Transverse colon (tissue), 4 donors: Measurements from ENCODE around the gene DHCR24.

Source experiments
- POLR2AphosphoS5 ChIP-seq, 3 donors: sonication (generic); formaldehyde crosslinking; IDR thresholded peaks; one replicate each; pipeline ENCODE4 v1.6.1; 2016; ENCODE audit warnings: antibody characterized with exemption in 3 of 3
- TF ChIP-seq, protein P1 (sequence below), 5 experiments: fragments of 200-600 bp in 3 of 5; fragments of 450-650 bp in 2 of 5; sonication (generic) in 3 of 5; IDR thresholded peaks; 1 replicate in 2 of 5; 2 replicates in 3 of 5; pipeline ENCODE4 v1.5.1; 2016 to 2017; ENCODE audit warnings: antibody characterized with exemption in 5 of 5, inconsistent platforms in 3 of 5, mild to moderate bottlenecking in 2 of 5, moderate library complexity in 1 of 5

DNA sequence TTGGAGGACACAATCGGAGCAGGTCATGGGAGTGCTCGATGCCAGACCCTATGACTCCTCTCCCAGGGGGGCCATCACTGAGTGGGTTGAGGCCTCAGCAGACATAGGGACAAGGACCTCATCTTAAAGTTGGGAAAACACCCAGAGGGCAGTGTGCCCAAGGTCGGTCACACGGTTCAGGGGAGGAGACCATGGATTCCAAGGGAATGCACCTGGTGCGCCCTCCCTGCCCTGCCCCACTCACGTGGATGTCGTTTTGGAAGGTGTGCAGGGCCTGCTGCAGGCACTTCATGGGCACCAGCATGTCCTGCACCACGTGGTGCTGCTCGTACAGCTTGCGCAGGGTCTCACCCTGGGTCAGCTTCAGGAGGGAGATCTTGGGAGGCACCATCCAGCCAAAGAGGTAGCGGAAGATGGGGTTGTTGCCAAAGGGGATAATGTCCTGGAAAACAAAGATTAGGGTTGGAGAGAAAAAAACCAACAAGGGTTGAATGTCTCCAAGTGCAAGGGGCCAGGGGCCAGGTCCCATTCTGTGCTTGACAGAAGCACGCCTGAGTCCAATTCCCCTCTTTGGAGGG lies 33.1 kb downstream of the DHCR24 start:
- no peak for TF ChIP-seq POLR2AphosphoS5 (IDR thresholded peaks at IDR 0.05)
- TF ChIP-seq, protein P1, sequence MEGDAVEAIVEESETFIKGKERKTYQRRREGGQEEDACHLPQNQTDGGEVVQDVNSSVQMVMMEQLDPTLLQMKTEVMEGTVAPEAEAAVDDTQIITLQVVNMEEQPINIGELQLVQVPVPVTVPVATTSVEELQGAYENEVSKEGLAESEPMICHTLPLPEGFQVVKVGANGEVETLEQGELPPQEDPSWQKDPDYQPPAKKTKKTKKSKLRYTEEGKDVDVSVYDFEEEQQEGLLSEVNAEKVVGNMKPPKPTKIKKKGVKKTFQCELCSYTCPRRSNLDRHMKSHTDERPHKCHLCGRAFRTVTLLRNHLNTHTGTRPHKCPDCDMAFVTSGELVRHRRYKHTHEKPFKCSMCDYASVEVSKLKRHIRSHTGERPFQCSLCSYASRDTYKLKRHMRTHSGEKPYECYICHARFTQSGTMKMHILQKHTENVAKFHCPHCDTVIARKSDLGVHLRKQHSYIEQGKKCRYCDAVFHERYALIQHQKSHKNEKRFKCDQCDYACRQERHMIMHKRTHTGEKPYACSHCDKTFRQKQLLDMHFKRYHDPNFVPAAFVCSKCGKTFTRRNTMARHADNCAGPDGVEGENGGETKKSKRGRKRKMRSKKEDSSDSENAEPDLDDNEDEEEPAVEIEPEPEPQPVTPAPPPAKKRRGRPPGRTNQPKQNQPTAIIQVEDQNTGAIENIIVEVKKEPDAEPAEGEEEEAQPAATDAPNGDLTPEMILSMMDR (IDR thresholded peaks at IDR 0.05) = no peak
